Endothelial cell of umbilical vein (primary cell): ENCODE data around the gene DHX35. TPM values are rescaled to one million over a fixed set of nuclear protein-coding genes. Genes with fewer than 3 reads are reported as not detected.

Experiments used
- BruUV-seq: library from RNA; stranded (reverse); fragments of 400-500 nt; replicated peaks from 2 replicates; lab custom pipeline; 2021; lab: Mats Ljungman, UMichigan
- CTCF ChIA-PET: fragments of 300-600, 350-600 bp; sonication (Branson Sonifier 250); formaldehyde crosslinking; loops from one replicate; lab custom pipeline; 2021; ENCODE audit warnings: antibody characterized with exemption, inconsistent platforms; lab: Charles Lee
- POLR2A ChIA-PET: fragments of 300-600, 350-600 bp; sonication (Branson Sonifier 250); formaldehyde crosslinking; loops from one replicate; lab custom pipeline; 2021; ENCODE audit warnings: antibody characterized with exemption, inconsistent platforms; lab: Charles Lee
- DNase-seq: peaks from one replicate; pipeline ENCODE4 v3.0.0-alpha.2; 2011; ENCODE audit warnings: low read depth, low spot score
- FAIRE-seq: peaks from 2 replicates; lab custom pipeline; 2011; peaks lifted over from hg19 to GRCh38; lab: Jason Lieb, UNC
- H2AFZ ChIP-seq: 2 replicates; pipeline ENCODE4 v1.6.0; 2012; ENCODE audit warnings: low read depth, low read length, control low read depth, inconsistent platforms
- H3K27ac ChIP-seq: 2 replicates; pipeline ENCODE4 v1.5.1; 2011; ENCODE audit warnings: low read depth, mild to moderate bottlenecking, control low read depth, low read length, moderate library complexity; ENCODE audit not compliant: insufficient read depth
- H3K27me3 ChIP-seq, 2 experiments: 2 replicates each; pipeline versions ENCODE4 v1.6.0 to v1.6.1; 2011; ENCODE audit warnings: low read length in 2 of 2, mixed read lengths in 1 of 2; ENCODE audit not compliant: control insufficient read depth in 2 of 2, insufficient read depth in 2 of 2
- H3K36me3 ChIP-seq, 2 experiments: 2 replicates in 1 of 2; 3 replicates in 1 of 2; pipeline ENCODE4 v1.5.1; 2011; ENCODE audit warnings: low read length in 2 of 2, mild to moderate bottlenecking in 1 of 2, moderate library complexity in 1 of 2; ENCODE audit not compliant: control insufficient read depth in 2 of 2, insufficient read depth in 2 of 2; ENCODE audit errors: extremely low read depth in 1 of 2
- H3K4me1 ChIP-seq: 3 replicates; pipeline ENCODE4 v1.5.1; 2011; ENCODE audit warnings: mild to moderate bottlenecking, low read length; ENCODE audit not compliant: control insufficient read depth, insufficient read depth; ENCODE audit errors: extremely low read depth
- H3K4me2 ChIP-seq: 2 replicates; pipeline ENCODE4 v1.6.1; 2011; ENCODE audit warnings: low read length, control low read depth, mixed read lengths; ENCODE audit not compliant: insufficient read depth
- H3K4me3 ChIP-seq, 3 experiments: fragments of 200-600 bp in 1 of 3; sonication (generic), shearing (Covaris generic) in 1 of 3; replicated peaks in 1 of 3; 2 replicates each; pipeline ENCODE4 v1.5.1; 2011 to 2016; ENCODE audit warnings: control low read depth in 3 of 3, low read length in 3 of 3, mild to moderate bottlenecking in 2 of 3, inconsistent platforms in 1 of 3, low read depth in 1 of 3, moderate library complexity in 1 of 3; ENCODE audit not compliant: insufficient read depth in 1 of 3
- H3K79me2 ChIP-seq: 2 replicates; pipeline ENCODE4 v1.6.0; 2012; ENCODE audit warnings: low read length, inconsistent platforms; ENCODE audit not compliant: control insufficient read depth, insufficient read depth
- H3K9ac ChIP-seq: replicated peaks from 2 replicates; pipeline ENCODE3; 2011; ENCODE audit warnings: low read length, control low read depth; ENCODE audit not compliant: insufficient read depth; ENCODE audit errors: extremely low read depth
- H3K9me1 ChIP-seq: replicated peaks from 3 replicates; pipeline ENCODE4 v1.6.0; 2011; ENCODE audit warnings: mild to moderate bottlenecking, low read length; ENCODE audit not compliant: control insufficient read depth, insufficient read depth; ENCODE audit errors: extremely low read depth
- H3K9me3 ChIP-seq: replicated peaks from 2 replicates; pipeline ENCODE4 v1.5.1; 2012; ENCODE audit warnings: low read length, inconsistent platforms; ENCODE audit not compliant: control insufficient read depth, insufficient read depth
- H4K20me1 ChIP-seq: replicated peaks from 2 replicates; pipeline ENCODE3; 2011; ENCODE audit warnings: mild to moderate bottlenecking, low read length; ENCODE audit not compliant: control insufficient read depth, insufficient read depth; ENCODE audit errors: extremely low read depth
- CTCF ChIP-seq, 2 donors: IDR thresholded peaks; 1 replicate in 1 of 2; 2 replicates in 1 of 2; pipeline ENCODE4 v1.5.1; 2011; ENCODE audit warnings: low read length in 2 of 2, mild to moderate bottlenecking in 2 of 2, moderate library complexity in 2 of 2, control low read depth in 1 of 2, inconsistent platforms in 1 of 2, low read depth in 1 of 2; ENCODE audit not compliant: insufficient read depth in 1 of 2; ENCODE audit errors: extremely low read depth in 1 of 2
- EZH2 ChIP-seq: IDR thresholded peaks from 2 replicates; pipeline ENCODE4 v1.6.1; 2012; ENCODE audit warnings: borderline replicate concordance, low read depth, mild to moderate bottlenecking, moderate library complexity, low read length, inconsistent platforms; ENCODE audit not compliant: severe bottlenecking
- FOS ChIP-seq: IDR thresholded peaks from 2 replicates; pipeline ENCODE4 v1.6.1; 2011; ENCODE audit warnings: mild to moderate bottlenecking, low read length, moderate library complexity, borderline replicate concordance; ENCODE audit not compliant: insufficient read depth
- GATA2 ChIP-seq: IDR thresholded peaks from 2 replicates; pipeline ENCODE4 v1.7.0; 2011; ENCODE audit warnings: low read depth, mild to moderate bottlenecking, moderate library complexity, mixed read lengths, low read length; ENCODE audit not compliant: insufficient read length, insufficient read depth
- JUN ChIP-seq: IDR thresholded peaks from 2 replicates; pipeline ENCODE4 v1.6.1; 2011; ENCODE audit warnings: borderline replicate concordance, low read depth; ENCODE audit not compliant: insufficient read length, insufficient read depth
- MYC ChIP-seq: IDR thresholded peaks from one replicate; pipeline ENCODE4 v1.6.1; 2011; ENCODE audit warnings: mild to moderate bottlenecking, low read depth, low read length
- POLR2A ChIP-seq: IDR thresholded peaks from 2 replicates; pipeline ENCODE4 v1.6.1; 2012; ENCODE audit warnings: low read depth, mild to moderate bottlenecking, control low read depth, low read length
- POLR2AphosphoS5 ChIP-seq: IDR thresholded peaks from 2 replicates; pipeline ENCODE4 v1.6.1; 2012; ENCODE audit warnings: low read depth, mild to moderate bottlenecking, control low read depth, low read length, moderate library complexity; ENCODE audit not compliant: insufficient read depth
- dilution Hi-C: fragments of 300-500 bp; cut with MboI; formaldehyde crosslinking; loops from one replicate; pipeline ENCODE4 v1.15.0; 2019; ENCODE audit warnings: low sequenced_read_pairs; ENCODE audit not compliant: extremely low pct_ligation_motif_present
- intact Hi-C: fragments of 100-400 bp; cut with micrococcal nuclease; formaldehyde crosslinking; loops from one replicate; pipeline ENCODE4 v1.10.0; 2022
- polyA plus RNA-seq, 4 experiments: library from polyadenylated mRNA; depleted of rRNA in 3 of 4; stranded (reverse) in 3 of 4; unstranded in 1 of 4; fragments of >200 nt; gene quantifications; 2 replicates each; pipeline versions ENCODE4 v1.2.1 to v1.2.3, GENCODE V29; 2011 to 2012; ENCODE audit warnings: missing spikeins in 1 of 4
- total RNA-seq: library from RNA; stranded (reverse); gene quantifications from 2 replicates; pipeline ENCODE4 v1.2.3, GENCODE V29; 2021
- TF ChIP-seq, protein P1 (sequence below): IDR thresholded peaks from 2 replicates; pipeline ENCODE4 v1.6.1; 2011; ENCODE audit not compliant: insufficient read depth, insufficient read length

The DHX35 gene
- total and polyA plus RNA-seq, 2 donors (not counting 3 experiments of a cell fraction or from before 2014, with no cell fraction given), result 10.0 to 13.0 TPM

- Histone ChIP-seq H3K9me1 (no peaks in the 10 kb centered on the region), H3K36me3 (peaks cover 2 to 10% of the 10 kb centered on the region in 2 experiments), H3K4me3 (no peak overlapping the region), H3K27ac (no peak overlapping the region), H3K4me1 (no peaks in the 10 kb centered on the region), H3K9me3 (no peaks in the 10 kb centered on the region), H3K79me2 (no peaks in the 10 kb centered on the region), H3K4me2 (no peak overlapping the region), H3K9ac (no peak overlapping the region), H2AFZ (no peak overlapping the region), H4K20me1 (no peaks in the 10 kb centered on the region), H3K27me3 (no peaks in the 10 kb centered on the region)
- dilution Hi-C loops (no loop called here), intact Hi-C loops (no loop called here)
- POLR2A ChIA-PET, result no interaction called here
- BruUV-seq, result no TSS peak
- CTCF ChIA-PET, result interaction anchor here (4.8 kb wide), 1 partner anchor 12 kb away, joined by 24 read pairs; no protein-coding TSS in a partner anchor
- DNase-seq (no peak), FAIRE-seq (no peak)
- TF ChIP-seq GATA2 (no peak), EZH2 (no peak), FOS (no peak), JUN (no peak), POLR2AphosphoS5 (no peak), POLR2A (no peak), CTCF (IDR thresholded peaks at IDR 0.05; ENCODE audit: extremely low read depth in 1 of 2, insufficient read depth in 1 of 2, low read depth in 1 of 2, low read length in 2 of 2) (no peak), MYC (no peak)
- TF ChIP-seq, protein P1, sequence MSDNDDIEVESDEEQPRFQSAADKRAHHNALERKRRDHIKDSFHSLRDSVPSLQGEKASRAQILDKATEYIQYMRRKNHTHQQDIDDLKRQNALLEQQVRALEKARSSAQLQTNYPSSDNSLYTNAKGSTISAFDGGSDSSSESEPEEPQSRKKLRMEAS, result no peak
Observed at GRCh38 chr20:39038047-39038446, 75.9 kb downstream of the DHX35 start.
